Lung microvascular endothelial cell (primary cell): ENCODE measurements around the gene GADD45GIP1. TPM values are rescaled to one million over a fixed set of nuclear protein-coding genes. Genes with fewer than 3 reads are reported as not detected.
A peak's percentile ranks its signal among the peaks of the same experiment; 100 is the strongest.

Experiments
- DNase-seq, 2 donors: peaks; one replicate each; pipeline versions ENCODE4 v3.0.0 to v3.0.0-alpha.2; 2010; ENCODE audit warnings: low read depth in 2 of 2
- total RNA-seq: library from RNA; depleted of rRNA; stranded (reverse); fragments of >200 nt; gene quantifications from 2 replicates; pipeline ENCODE4 v1.2.1, GENCODE V29; 2014

GADD45GIP1 gene
- total RNA-seq, result 18.5 and 21.1 TPM in 2 replicates

DNA sequence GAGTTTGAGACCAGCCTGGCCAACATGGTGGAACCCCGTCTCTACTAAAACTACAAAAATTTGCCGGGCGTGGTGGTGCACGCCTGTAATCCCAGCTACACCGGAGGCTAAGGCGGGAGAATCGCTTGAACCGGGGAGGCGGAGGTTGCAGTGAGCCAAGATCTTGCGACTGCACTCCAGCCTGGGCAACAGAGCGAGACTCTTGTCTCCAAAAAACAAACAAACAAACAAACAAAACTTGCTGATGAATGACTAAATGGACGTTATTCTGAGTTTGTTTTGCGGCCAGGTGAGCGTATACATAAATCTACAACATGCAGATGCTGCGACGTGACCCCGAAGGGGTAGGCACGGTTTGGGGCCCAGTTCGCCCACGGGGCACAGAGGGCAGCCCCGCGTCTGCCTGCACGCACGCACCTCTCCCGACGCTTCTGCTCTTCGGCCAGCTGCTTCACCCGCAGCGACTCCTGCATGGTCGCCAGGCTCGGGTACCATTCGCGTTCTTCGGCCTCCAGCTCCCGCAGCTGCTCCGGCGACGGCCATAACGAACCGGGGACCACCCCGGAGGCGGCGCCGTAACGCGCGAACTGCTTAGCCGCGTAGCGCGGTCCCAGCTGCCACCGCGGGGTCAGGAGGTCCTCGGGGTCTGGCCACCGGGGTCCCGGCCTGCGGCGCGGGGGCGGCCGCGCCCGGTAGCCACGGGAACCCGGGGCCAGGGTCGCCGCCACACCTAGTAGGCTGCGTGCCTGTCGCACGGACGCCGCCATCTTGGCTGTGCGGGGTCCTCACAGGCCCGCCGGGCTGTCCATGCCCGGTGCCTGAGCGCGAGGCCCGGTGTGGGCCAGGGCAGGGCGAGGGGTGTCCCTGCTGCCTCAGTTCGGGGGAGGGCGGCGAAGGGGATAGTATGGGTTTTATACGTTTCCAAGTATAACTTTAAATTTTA, at the start of gene GADD45GIP1:
Gene GADD45GIP1, minus strand, starts transcription at position 778 of the 943 bp plus-strand sequence. Its CDS starts 11 bp downstream, at position 767.
- DNase-seq, result peak; percentile 76 to 86

DNA sequence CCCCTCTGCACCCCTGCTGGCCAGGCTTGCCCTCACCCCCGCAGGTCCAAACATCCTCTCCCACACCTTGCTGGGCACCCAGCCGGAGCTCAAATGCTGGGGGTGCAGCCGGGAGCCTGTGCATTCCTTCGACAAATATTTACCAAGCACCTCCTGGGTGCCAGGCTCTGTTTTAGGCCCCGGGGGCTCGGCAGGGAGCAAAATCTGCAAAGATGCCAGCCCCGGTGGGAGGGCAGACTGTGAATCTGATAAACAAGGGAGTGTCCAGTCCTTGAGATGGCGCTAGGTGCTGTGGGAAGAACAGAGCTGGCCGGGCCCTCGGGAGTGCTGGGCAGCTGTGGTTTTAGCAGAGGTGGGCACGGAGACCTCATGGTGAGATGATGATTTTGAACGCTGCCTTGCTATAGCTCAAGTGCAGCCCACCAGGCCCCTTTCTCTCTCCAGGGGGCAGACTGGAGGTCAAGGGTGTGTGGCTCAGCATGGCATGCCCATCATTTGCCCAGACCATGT, 48.9 kb upstream of the GADD45GIP1 start:
- no peak for DNase-seq

DNA sequence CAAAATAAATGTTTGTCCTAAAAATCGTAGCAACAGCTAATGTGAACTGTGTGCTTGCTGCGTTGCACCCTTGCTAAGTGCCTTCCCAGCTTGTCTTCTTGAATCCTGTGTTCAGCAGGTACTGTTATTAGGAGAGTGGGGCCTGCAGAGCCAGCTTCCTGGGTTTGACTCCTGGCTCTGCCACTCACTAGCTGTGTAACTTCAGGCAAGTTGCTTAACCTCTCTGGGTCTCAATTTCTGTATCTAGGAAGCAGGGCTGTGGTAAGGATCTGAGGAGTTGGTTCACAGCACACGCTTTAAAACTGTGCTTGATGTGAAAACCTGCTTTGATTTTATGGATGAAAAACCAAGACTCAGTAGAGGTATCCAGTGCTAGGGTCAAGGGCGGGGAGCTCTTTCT, 48.2 kb upstream of the GADD45GIP1 start:
- no peak for DNase-seq

DNA sequence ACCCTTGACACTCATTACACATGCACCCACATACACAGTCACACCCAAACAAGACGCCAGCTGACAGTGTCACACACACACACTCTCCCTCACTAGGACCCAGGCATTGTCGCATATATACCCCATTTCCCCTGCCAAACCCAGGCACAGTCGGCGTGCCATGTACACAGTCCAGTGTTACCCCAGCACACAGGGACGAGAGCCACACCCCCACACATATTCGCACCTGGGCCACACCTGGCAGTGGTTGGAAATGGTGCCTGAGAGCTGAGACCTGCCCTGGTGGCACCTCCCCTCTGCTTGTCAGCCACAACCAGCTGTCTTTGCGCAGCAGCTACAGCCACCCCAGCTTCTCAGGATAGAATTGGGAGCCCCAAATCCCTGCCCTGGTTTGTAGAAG, 47.2 kb upstream of the GADD45GIP1 start:
- no peak for DNase-seq

DNA sequence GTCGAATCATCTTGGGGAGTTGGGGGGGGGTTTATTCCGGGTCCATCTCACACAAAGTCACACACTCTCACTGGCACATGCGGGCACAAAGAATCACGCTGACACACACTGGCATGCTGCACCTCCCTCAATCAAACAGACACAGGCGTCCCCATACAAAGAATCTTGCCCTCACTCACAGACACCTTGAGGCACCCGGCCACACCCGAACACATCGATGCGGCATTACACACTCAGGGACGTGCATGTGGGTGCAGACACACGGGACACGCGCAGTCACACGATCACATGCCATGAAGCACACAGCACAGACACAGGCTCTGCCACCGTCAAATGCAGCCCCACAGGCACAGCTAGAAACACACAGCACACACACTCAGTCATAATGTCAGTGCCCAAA, 46.1 kb upstream of the GADD45GIP1 start:
- no peak for DNase-seq

DNA sequence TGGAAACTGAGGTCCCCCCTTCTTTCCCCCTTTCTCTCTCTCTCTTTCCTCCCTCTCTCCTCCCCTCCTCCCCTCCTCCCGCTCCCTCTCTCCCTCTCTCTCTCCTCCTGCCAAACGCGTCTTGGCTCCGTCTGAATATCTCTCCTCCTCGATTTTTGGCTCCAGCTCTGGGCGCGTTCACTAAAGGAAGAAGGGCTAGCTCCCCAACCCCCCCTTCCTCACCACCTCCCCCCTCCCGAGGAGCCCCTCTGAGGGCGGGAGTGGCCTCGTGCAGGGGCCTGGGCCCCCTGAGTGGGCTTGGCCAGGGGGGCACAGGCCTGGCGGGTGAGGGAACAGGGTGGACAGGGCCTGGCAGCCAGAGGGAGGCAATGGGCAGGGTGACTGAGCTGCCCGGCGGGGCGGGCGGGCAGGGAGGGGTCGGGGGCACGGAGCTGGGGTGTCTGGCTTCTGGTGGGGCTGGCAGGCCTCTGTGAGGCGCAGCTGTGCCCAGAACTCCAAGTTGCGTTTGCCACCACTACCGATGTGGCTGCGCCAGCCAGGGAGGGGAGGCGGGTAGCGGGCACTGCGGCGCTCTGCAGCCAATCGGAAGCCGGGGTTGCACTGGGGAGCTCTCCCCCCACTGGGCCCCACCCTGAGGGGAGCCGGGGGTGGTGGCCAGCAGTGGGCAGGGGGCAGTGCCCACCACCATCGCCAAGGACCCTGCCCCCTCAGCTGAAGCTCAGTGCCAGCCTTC, 45.3 kb upstream of the GADD45GIP1 start:
- DNase-seq, result no peak

DNA sequence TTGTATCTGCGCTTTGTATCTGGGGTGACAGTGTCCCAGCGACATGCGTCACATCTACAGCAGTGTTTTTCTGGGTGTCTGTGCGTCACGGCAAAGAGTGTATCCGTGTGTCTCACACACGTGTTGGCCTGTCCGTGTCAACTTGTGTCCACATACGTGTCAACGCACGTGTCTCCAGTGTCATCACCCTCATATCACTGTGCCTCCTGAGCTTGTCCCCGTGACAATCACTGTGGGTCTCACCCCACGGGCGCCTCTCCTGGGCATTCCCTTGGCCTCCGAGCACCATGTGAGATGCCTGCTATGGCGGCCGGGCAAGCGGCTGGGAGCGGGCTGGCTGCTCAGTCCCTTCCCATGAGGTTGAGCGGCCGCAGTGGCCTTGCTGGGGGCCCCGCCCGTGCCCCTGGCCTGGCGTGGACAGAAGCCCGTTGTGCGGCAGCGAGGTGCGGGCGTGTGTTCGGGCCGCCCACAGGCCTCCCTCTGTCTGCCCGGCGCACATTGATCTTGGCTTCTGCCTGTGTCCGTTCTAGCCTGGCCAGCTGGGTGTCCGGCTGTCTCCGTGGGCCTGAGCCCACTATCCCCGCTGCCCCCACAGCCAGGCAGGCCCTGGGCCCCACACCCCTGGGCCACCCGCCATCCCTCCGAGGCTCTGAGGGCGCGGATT, 44.6 kb upstream of the GADD45GIP1 start:
- no peak for DNase-seq

DNA sequence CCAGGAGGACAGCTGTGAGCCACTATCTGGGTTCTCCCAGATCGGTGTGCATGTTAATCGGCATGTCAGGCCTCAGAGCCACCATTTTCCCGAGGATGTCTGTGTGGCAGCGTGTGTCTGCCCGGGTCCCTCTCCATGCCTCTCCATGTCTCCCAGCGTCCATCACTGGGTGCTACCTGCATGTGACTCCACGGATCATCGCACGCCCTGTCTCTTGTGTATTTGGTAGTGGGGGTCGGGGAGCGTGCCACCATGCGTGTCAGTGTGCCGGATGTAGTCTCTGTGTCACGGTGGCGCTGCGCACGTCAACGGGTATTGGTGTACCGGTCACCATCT, 44.1 kb upstream of the GADD45GIP1 start:
- no peak for DNase-seq

DNA sequence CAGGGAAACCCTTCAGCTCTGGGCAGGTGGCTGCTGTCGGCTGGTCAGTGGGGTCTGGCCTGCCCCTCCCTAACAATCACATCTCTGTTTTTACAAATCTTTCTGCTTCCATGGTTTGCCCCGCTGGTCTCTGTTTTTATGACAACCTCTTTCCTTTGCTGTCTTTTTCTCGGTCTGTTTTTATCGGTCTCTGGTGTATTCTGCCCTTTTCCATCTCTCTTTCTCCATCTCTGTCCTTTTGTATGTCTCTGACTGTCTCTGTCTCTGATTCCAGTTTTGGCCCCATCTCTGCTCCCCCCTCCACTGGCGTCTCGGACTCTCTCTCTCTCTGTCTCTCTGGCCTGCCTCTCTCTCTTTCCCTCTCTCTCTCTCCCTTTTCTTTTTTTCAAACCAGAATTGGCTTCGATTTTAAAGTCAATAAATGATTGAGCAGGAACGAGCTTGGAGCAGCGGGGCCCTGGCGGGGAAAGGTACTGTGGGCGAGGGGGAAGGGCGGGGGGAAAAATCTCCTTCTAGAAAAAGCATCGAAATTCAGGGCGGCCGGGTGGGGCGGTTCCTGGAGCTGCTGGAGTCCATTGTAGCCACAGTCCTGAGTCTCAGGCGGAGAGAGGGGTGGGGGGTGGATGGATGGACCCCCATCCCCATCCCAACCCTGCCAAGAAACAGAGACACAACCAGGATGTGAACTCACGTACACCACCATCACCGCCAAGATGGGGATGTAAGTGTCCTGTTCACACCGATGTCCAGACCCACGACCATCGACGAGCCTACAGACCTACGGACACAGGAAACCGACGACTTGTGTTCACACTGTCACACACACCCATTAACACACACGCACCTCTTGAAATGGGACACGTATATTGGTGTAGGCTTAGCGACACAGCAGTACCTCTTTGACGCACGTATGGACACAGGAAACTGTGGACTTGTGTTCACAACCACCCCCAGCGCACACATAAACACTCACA, 41.2 kb upstream of the GADD45GIP1 start:
- DNase-seq, result no peak

DNA sequence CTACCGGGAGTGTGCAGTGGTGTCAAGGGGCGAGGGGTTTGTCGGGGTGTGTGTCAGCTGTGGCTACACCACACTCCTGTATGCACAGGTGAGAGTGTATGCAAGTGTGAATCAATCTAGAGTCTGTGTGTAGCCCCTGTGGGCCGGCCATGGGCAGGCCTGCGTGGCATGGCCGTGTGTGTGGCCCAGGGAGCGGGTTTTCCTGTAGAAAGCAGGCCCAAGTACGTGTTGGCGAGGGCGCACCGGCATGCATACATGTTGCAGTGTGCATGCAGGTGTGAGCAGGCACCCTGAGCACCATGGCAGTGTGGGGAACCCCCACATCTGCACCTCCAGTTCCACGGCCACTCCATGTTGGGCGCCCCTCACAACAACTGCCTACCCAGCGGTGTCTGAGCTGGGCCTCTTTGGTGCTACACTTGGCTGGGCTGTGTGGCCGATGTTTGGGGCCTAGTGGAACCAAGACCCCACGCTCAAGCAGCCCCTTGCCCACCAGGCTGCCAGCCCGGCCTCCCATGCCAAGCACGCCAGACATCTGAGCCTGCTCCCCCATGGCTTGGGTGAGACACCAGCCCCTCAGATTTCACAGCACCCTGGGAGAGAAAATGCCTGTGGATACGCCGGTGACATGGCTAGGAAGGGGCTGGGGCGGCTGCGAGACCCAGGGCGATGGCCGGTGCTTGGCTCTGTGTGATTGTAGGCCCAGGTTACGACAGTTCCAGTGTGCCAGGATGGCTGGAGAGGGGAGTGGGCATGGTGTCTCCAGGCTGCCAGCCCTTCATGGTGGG, 40.4 kb upstream of the GADD45GIP1 start:
- no peak for DNase-seq

DNA sequence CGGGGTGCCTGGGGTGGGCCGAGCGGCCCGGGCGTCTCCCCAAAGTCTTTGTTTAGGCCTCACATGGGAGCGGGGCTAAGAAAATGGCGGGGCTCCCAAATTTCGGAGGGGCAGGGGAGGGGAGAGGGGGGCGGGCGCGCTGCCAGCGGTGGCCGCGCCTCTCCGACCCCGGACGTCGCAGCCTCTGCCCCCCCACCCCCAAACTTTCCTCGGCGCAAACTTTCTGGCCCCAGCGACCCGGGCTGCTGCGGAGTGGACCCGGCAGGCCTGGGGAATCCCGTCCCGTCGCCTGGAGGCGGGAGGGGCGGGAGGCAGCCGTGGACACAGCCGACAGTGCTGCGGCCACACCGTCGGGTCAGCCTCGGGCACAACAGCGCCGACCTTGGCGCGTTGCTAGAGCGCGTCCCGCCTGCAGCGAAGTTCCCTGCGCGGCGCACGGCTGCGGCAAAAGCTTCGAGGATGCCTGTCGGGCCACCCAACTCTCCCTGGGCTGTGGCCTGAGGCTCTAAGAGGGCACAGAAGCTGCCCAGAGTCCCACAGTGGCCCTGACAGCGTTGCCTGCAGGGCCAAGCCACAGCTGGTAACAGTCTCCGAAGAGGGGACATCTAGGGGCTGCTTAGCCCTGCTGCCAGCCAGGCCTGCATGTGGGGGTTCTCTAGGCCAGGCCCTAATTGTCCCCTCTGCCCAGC, 39.5 kb upstream of the GADD45GIP1 start:
- DNase-seq, result peak; percentile 46 to 61

DNA sequence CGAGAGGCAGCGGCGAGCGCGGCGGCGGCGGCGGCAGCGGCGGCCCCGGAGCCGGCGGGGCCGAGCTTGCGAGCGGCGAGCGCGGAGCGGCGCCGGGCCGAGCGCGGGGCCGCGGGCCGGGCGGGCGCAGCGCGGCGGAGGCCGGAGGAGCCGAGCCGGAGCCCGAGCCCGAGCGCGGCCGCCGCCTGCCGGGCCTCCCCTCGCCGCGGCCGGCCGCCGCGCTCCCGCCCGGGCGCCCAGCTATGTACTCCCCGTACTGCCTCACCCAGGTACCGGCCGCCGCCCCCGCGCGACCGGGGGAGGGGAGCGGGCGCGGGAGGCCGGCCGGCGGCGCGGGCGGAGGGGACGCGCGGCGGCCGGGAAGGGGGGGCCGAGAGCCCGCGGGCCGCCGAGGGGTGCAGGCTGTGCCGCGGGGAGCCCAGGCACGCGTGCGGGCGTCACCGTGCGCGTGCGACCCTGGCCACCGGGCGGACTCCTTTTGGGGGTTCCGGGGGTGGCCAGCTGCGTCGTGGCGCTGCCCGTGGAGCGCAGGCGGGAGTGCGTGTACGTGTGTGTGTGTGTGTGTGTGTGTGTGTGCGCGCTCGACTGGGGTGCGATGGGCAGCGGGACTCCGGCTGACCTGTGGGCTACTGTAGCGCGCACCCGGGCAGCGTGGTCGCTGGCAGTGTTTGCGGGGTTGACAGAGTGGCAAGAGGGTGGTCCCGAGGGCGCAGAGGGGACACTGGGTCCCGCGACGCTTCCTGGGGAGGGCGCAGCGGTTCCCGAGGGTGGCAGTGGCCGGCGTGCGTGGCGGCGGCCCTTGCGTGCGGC, 38.8 kb upstream of the GADD45GIP1 start:
- peak; percentile 48 to 54 for DNase-seq

DNA sequence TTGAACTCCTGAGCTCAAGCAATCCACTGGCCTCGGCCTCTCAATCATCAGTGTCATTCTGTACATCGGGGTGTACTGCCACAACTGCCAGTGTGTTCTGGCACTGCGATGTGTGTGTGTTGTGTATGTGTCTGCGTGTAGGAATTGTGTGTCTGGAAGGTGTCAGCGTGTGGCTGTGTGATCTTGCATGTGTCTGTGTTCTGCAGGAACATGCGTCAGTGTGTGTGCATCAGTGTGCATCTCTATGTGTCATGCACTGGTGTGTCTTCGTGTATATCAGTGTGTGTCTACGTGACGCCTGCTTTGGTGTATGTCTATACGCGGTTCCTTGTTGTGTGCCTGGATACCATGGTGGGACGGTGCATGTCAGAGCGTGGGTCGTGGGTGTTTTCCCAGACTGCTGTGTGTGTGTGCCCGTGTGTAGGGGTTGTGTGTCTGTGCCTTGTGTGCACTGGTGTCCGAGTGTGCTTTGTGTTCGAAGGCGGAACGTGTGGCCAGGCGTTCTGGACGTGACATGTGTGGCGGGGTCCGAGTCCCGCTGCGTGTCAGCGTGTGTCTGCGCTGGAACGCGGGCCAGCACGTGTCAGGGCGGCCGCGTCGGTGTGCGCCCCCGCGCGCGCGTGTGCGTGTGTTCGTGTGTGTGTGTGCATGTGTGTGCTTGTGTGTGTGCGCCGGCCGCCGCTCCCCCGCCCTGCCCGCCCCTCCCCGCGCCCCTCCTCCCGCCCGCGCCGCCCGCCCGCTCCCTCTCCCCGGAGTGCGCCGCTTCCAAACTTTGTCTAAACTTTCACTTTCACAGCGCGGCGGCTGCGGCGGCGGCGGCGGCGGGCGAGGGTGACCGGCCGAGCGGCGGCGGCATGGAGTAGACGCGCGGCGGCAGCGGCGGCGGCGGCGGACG, 37.9 kb upstream of the GADD45GIP1 start, which contains the start of gene NFIX:
Gene NFIX, plus strand, starts transcription at position 775 of the 895 bp plus-strand sequence. CDS start 363 bp downstream, outside the sequence.
- peak; percentile 69 to 77 for DNase-seq

DNA sequence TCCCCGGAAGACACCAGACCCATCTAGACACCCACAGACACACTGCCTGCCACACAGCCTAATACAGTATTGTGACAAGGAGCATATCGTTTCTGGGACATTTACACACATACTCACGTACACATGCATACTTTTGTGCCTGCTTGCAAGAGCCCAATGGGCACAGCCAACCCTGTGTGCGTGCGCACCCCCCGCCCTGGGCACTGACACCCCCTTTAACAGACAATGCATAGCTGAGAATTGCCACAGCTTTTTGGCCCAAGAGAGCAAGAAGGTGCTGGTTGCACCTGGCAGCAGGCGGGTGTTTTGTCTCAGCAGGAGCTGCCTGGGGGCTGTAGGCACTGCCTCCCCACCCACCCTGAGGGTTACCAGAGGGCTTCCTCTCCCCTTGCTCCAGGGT, 36.5 kb upstream of the GADD45GIP1 start:
- no peak for DNase-seq

DNA sequence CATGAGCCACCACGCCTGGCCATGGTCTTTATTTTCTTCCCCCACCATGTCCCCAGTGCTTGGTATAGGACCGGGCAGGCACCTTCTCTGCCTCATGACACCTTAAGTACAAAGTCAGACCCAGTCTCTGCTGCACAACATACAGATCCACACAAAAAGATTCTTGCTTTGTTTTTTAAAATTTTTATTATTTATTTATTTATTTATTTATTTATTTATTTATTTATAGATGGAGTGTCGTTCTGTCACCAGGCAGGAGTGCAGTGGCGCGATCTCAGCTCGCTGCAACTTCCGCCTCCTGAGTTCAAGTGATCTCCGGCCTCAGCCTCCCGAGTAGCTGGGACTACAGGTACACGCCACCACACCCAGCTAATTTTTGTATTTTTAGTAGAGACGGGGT, 35.7 kb upstream of the GADD45GIP1 start:
- DNase-seq, result no peak

DNA sequence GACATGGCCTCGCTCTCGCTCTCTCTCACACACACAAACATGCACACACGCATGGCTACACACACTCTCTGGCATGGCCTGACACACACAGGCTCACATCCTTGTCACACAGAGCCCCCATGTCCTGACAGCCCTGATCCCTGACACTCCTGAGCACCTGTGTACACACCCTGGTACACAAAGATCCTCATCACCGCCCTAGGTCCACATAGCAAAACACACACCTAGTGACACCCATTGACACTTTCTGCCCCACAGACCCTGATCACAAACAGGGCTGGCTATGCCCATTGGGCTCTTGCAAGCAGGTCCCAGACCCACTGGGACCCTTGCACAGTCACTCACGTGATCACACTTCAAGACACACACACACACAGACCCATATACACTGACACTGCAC, 34.3 kb upstream of the GADD45GIP1 start:
- DNase-seq, result no peak

DNA sequence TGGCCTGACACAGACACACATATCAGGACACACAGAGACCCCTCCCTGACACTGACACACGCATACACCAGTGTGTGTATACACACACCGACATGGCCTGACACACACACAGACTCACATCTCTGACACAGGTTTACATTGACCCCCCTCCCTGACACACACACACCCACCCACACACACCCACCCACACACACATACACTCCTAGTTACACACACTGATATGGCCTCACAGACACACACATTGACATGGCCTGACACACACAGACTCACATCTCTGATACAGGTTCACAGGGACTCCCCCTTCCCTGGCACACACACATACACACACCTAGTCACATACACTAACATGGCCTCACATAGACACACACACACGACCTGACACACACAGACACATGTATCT, 33.8 kb upstream of the GADD45GIP1 start:
- no peak for DNase-seq
